NCI-H2107 treated with DMSO at 0.1 percent for 48 hours (cell line): ENCODE data around the gene MOV10L1.

Experiments
- DNase-seq: peaks from one replicate; lab custom pipeline; 2025; ENCODE audit not compliant: unreplicated experiment; lab: John Stamatoyannopoulos, UW

MOV10L1 gene

DNA sequence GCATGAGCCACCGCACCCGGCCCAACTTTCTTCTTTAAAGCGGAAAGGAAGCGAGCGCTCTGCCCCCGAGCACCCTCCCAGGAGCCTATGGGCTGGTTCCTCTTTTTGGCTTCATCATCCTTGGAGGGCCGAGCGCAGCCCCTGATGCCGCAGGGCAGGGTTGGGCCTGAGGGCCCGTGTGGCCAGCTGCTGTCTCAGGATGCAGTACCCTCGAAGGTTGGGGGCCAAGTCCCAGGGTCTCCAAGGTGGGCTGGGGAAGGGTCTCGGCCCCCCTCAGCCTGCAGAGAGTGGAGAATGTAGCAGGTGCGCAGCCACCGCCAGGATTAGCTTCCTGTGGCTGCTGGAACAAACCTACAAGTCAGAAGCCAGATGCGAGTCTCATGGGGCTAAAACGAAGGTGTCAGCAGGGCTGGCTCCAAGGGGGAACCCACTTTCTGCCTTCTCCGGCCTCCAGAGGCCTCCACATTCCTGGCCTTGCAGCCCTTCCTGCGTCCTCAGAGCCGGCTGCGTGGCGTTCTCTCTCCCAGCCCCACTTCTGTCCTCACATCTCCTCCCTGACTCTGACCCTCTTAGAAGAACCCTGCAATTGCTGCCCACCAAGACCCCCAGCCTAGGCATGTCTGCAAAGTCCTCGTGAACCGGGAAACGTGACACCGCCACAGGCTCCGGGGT, 83.6 kb downstream of the MOV10L1 start:
- no peak for DNase-seq

DNA sequence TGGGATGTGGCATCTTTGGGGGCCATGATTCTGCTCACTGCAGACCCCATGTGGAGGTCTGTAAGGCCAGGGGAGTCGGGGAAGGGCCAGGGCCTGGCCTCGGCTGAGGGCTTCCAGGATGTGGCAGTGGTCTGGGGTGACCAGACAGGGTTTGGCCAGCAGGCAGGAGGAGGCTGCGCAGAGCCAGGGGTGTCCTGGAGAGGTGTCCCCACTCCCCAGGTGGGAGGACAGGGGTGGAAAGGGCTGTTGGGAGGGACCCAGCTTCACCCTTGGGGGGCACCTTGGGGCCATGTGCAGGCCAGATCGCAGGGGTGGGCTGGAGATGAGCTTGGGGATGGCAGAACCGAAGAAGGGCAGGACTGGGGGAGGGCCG, 84.2 kb downstream of the MOV10L1 start:
- no peak for DNase-seq

DNA sequence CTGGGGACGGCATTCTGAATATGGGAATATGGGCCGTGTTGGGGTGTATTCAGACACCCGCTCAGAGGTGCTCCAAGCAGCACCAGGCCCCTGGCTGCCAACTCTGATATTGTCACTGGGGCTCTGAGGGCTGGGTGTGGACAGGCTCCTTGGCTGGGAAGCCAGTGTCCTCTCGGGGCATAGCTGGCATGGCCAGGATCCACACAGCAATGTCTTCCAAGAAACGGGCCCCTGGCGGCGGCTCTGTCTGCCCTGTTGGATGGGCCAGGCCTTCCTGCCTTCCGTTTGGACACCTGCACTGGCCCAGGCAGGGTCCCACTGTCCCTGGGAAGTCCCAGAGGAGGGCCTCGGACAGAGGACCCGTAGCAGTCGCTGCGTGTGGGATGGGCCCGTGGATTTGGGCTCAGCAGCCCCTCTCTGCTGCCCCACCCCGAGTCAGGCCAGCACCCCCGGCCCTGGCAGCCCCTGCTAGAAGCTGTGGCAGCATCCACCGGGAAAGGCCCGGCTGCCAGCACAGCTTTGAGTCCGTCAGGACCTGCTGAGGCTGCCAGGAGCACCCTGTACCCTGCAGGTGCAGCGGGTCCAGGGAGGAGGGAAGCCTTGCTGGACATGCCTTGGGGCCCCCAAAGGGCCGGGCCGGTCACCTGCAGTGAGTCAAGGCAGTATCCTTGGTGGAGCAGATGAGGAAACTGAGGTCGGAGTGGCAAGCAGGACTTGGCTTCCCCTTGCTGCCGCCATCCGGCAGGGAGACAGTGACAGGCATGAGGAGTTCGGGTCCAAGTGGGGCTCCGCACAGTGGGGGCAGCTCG, 84.8 kb downstream of the MOV10L1 start:
- no peak for DNase-seq

DNA sequence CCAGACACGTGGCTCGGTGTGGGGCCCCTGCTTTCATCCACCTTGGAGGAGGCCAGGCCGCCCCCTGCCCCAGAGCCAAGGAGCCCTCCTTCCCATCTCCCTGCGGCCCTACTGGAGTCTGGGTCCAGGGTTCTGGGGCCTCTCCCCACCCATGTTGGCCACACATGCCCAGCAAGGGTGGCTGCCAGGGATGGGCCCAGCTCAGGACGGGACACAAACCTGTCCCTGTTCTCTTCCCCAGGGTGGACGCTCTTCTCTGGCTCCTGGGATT, 85.3 kb downstream of the MOV10L1 start:
- no peak for DNase-seq

DNA sequence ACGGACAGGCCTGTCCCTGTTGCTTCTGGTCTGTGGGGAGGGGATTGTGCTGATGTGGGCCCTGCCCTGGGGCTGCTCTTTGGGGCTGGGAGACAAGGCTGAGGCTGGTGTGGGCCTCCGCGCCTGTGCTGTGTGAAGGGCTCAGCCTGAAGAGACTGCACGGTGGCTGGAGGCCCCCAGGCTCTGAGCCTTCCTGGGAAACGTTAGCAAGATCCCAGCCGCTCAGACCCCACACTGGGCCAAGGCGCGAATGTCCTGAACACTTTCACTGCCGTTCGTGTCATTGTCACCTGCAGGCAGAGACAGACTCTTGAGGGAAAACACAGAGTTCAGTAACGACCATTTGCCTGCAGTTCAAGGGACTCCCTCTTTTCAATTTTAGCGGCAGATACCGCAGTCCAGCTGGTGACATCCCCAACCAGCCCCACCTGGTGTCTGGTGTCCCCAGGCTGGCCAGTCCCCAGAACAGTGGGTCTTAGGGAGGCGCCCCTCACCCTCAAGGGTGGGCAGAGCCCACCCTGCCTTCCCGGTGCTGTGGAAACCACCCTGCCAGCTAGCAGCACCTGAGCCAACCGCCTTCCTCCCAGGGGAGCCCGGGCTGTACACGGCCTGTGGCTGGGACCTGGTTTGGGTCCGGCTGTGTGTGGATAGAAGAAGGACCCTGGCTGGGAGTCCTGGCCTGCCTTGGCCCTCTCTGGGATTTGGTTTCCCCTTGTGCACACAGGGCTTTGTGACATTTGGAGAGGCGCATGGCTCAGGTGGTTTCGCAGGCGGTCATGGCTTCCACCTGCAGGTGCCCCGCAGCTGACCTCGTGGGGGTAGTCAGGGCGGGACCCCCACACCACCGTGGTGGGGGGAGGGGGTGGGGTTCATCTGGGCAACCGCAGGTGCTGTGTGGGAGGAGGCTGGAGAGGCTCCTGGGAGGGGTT, 86.4 kb downstream of the MOV10L1 start:
- DNase-seq: no peak

DNA sequence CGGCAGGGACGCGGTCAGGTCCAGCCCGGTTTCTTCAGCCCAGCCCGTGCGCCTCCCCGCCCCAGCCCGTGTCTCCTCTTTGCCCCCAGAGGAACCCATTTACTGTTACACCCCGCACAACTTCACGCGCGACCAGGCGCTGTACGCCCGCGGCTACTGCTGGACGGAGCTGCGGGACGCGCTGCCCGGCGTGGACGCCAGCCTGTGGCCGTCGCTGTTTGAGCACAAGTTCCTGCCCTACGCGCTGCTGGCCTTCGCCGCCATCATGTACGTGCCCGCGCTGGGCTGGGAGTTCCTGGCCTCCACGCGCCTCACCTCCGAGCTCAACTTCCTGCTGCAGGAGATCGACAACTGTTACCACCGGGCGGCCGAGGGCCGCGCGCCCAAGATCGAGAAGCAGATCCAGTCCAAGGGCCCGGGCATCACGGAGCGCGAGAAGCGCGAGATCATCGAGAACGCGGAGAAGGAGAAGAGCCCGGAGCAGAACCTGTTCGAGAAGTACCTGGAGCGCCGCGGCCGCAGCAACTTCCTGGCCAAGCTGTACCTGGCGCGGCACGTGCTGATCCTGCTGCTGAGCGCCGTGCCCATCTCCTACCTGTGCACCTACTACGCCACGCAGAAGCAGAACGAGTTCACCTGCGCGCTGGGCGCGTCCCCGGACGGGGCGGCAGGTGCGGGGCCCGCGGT, 87.2 kb downstream of the MOV10L1 start:
- no peak for DNase-seq

DNA sequence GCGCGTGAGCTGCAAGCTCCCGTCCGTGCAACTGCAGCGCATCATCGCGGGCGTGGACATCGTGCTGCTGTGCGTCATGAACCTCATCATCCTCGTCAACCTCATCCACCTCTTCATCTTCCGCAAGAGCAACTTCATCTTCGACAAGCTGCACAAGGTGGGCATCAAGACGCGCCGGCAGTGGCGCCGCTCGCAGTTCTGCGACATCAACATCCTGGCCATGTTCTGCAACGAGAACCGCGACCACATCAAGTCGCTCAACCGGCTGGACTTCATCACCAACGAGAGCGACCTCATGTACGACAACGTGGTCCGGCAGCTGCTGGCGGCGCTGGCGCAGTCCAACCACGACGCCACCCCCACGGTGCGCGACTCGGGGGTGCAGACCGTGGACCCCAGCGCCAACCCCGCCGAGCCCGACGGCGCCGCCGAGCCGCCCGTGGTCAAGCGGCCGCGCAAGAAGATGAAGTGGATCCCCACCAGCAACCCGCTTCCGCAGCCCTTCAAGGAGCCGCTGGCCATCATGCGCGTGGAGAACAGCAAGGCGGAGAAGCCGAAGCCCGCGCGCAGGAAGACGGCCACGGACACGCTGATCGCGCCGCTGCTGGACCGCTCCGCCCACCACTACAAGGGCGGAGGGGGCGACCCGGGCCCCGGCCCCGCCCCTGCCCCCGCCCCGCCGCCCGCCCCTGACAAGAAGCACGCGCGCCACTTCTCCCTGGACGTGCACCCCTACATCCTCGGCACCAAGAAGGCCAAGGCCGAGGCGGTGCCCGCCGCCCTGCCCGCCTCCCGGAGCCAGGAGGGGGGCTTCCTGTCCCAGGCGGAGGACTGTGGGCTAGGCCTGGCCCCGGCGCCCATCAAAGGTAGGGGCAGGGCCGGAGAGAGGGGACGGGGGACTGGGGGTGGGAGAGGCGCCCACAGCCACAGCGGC, 88.0 kb downstream of the MOV10L1 start:
- no peak for DNase-seq

DNA sequence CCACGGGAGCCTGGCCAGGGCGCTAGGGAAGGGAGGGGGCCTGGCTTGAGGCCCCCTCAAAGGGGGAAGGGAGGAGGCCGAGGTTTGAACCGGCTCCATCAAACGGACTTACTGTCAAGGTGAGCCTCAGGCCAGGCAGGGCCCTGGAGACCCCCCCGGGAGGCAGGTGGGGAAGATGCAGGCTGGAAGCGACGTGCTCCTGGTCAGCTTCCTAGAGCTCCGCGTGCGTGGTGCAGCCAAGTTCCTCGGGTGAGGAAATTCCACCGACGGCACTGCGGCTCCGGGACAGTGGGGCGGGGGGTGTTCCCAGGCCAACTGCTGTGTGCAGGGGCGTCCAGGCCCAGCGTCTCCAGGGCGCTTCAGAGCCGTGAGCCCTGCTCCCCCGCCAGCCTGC, 88.7 kb downstream of the MOV10L1 start:
- DNase-seq: no peak

DNA sequence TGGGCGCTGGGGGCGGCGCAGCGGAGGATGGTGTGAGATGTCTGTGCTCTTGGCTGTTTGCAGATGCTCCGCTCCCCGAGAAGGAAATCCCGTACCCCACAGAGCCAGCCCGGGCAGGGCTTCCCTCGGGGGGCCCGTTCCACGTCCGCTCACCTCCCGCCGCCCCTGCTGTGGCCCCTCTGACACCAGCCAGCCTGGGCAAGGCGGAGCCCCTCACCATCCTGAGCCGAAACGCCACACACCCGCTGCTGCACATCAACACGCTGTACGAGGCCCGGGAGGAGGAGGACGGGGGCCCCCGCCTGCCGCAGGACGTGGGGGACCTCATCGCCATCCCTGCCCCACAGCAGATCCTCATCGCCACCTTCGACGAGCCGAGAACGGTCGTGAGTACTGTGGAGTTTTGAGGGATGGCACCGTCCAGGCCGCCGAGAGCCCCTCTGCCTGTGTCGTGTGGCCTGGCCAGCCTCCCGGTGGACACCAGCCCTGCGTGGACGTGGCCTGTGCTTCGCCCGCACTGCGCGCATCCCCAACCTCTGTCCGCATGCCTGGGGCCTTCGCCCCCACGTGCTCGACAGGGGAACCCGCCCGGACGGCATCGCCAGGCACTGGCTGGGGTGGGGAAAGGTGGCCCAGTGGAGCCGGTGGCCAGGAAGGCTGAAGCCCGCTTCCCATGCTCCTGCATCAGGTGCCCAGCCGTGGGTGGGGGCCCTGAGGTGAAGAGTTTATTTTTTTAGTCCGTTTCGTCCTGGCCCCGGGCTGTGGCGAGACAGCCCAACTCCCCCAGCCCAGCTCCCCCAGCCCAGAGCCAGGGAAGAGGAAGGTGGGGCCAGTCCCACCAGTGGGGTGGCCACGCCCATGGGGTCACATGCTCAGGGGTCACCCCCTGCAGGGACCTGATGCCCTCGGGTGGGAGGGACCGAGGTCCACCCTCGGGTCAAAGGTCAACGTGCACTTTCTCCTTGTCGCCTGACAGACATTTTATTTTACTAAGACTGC, 89.4 kb downstream of the MOV10L1 start:
- no peak for DNase-seq

DNA sequence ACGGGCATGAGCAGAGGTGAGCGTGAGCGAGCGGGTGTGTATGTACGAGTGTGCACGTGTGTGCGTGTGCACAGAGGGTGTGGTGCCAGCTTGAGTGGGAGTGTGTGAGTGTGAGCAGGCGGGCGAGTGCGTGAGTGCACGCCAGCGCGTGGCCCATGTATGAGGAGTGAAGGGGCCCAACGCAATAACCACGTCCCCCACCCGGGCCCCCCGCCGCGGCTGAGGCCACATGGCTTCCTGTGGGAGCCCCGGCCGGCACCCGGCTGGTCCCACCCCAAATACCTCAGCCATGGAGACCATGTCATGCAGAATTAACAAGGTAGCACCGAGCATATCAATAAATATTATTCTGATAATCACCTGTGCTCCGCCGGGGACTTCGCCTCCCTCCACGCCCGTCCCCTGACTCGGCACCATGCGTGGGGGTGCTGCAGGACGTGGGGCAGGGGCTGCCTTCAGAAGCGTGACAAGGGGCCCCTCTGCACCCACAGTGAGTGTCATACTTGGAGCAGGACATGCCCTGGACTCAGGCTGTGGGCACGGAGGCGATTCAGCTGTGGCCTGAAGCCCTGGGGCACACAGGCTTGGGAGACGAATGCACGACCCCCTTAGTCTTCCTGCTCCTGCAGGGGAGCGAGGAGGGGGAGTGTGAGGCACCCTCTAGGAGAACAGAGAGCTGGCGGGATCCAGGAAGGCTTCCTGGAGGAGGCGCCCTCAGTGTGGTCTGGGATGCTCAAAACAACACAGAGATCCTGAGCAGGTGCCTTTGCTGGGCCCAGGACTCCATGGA, 90.3 kb downstream of the MOV10L1 start:
- no peak for DNase-seq

DNA sequence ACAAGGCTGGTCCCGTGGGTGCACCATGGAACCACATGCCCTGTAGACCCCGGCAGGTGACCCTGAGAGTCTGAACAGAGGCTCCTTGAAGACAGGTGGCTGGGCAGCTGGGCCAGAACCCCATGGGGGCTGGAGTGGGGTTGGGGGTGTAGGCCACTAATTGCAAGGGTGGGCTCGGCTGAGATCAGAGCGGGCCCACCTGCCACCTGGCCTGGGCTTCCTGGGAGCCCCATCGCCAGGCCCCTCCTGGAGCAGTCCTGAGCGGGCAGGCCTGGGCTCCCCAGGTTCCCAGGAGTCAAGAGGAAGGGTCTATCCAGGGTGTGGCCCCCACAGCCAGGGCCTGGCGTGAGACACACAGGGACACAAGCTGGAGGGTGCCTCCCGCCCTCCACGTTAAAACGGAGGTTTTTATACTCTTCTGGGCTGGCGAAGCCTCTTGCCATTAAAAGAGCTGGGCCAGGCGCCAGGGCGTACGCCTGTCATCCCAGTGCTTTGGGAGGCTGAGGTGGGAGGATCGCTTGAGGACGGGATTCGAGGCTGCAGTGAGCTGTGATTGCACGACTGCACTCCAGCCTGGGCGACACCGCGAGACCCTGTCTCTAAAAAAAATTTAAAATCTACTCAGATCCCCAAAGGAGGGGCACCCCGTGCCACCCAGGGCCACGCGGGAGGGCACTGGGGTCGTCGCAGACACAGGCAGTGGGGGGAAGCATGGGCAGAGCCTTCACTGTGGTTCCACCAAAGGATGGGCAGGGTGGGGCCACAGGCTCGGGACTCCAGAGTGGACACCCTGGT, 91.1 kb downstream of the MOV10L1 start:
- DNase-seq: no peak

DNA sequence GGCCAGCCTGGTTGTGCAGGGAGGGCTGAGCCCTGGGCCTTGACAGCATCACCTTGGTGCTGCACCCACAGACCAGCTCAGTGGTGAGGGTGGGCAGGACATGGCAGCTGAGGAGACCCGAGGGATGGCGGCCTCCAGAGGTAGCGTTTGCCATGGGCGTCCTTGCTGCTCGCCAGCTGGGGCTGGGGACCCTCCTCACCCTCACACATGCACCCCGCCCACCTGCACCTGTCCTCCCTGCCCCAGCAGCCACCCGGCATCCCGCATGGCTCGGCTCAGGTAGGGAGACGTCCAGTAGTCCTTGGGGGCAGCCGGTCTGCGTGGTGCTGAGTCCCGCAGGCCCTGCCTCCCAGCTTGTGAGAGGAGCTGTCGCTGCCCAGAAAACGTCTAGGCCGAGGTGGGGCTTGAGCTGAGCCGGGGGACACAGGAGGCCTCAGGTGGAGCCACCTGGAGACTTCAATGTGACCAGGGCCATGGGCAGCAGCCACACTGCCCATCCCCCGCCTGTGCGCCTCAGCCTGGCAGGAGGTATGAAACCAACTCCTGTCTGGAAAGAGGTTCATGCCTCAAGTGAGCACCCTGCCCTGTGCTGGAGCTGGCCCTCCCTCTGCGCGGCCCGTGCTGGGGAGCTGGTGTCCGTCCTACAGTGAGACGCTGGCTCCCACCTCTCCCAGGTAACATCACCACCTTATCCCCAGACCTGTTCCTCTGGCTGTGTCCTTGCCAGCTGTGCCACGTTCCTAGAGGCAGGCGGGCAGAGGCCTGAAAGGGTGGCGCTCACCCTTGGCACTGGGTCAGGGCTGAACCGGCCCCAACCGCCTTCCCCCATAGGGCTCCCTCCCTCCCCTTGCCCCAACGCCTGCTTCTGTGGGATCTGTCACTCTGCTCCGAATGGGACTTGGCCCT, 92.6 kb downstream of the MOV10L1 start:
- no peak for DNase-seq

DNA sequence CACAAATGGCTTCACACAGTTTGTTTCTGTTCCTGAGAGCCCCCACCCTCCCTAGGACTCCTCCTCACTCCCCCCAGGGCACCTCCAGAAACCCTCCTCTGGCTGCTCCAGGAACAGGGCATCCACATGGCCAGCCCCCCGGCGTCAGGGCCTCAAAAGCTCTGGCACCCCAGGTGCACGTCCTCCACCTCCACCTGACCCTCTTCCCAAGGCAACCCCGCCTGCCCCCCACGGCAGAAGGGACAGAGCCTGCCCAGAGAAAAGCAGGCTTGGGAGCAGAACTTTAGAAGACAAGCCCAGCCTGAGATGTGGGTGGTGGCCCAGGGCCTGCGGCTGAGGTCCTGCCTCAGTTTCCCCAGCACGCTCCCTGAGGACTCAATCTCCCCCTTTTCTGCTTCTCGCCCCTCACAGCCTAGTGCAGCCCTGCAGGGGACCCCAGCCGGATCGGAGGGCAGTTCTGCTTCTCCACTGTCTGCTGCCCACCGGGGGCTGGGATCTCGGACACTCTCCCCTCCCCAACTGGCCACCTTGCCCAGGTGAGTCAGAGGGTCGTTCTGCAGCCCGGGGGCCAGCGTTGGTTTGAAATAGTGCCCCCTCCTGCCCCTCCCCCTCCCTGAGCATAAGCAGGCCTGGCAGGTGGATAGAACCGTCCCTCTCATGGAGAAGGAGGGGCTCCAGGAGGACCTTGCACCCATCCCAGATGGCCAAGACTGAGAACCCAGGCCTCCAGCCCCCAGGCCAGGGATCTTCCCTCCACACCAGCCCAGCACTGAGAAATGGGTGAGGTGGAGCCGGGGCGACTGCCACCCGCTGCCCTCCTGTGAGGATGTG, 93.5 kb downstream of the MOV10L1 start:
- DNase-seq: no peak

DNA sequence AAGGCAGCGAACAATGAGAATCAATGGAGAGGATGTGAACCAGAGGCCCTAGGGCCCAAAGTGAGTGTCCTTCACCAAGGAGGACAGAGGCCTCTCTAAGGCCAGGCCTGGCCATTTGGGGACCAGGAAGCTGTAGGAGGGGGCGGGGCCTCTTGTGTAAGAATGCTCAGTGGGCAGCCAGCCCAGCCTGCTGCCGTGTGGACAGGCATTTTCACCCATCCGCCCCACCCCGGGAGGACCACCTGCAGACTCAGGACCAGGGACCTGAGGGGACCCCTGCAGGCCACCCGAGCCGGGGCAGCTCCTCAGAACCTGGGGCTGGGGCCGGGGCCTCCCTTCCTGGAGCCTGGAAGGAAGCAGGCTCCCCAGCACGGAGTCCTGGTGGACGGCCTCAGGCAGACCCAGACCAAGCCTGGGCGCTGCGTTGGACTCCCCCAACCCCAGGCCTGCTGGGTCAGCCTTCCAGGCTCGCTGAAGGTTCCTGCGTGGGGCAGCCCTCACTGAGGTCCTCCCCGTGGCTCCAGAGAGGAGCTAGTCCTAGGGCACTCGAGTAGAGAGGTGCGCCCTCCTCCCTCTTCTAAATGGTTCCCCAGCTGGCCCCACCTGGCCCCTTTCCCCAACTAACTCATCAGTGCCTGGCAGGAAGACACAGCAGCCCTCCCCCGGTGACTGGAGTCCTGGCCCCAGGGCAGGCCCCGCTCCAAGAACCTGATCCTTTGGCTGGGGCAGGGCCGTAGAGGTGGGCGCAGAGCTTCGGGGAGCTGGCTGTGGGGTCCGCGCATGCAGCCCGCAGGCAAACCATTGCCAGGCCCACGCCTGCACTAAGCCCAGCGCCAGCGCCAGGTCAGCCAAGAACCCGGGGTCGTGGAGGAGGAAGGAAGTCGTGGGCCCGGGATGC, 94.4 kb downstream of the MOV10L1 start:
- no peak for DNase-seq
